HL-60 (cell line): Measurements from ENCODE around the gene KRT6C.

Source experiments
- GABPA ChIP-seq: IDR thresholded peaks from 2 replicates; pipeline ENCODE4 v1.6.1; 2012; ENCODE audit warnings: low read depth
- POLR2AphosphoS5 ChIP-seq: IDR thresholded peaks from 2 replicates; pipeline ENCODE4 v1.6.1; 2012; ENCODE audit warnings: low read depth
- REST ChIP-seq: IDR thresholded peaks from 2 replicates; pipeline ENCODE4 v1.6.1; 2012; ENCODE audit warnings: low read depth; ENCODE audit not compliant: insufficient replicate concordance
- SPI1 ChIP-seq: IDR thresholded peaks from 2 replicates; pipeline ENCODE4 v1.6.1; 2012; ENCODE audit warnings: low read depth, mild to moderate bottlenecking, borderline replicate concordance
- TF ChIP-seq, protein P1 (sequence below): IDR thresholded peaks from one replicate; pipeline ENCODE4 v1.5.1; 2011; ENCODE audit warnings: low read length, control low read depth, inconsistent platforms; ENCODE audit not compliant: insufficient read depth

DNA sequence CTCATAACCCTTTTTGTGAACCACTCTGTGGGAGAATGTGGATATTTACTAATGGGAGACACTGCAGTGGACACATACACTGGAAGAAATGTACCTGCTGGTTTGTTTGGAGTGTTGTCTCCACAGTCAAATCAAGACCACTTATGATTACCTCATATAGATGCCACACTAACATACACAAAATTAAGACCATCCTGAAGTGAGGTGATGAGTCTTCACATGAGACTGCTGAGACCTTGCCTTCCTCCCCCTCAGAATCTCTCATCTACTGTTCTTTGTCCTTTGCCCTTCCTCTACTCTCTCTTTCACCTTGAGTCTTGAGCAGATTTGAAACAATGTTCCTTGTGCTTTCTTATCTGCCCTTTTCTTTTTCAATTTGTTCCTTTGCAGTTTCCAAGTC is 15.1 kb upstream of the KRT6C start:
- no peak for TF ChIP-seq POLR2AphosphoS5
- TF ChIP-seq, protein P1, sequence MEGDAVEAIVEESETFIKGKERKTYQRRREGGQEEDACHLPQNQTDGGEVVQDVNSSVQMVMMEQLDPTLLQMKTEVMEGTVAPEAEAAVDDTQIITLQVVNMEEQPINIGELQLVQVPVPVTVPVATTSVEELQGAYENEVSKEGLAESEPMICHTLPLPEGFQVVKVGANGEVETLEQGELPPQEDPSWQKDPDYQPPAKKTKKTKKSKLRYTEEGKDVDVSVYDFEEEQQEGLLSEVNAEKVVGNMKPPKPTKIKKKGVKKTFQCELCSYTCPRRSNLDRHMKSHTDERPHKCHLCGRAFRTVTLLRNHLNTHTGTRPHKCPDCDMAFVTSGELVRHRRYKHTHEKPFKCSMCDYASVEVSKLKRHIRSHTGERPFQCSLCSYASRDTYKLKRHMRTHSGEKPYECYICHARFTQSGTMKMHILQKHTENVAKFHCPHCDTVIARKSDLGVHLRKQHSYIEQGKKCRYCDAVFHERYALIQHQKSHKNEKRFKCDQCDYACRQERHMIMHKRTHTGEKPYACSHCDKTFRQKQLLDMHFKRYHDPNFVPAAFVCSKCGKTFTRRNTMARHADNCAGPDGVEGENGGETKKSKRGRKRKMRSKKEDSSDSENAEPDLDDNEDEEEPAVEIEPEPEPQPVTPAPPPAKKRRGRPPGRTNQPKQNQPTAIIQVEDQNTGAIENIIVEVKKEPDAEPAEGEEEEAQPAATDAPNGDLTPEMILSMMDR = no peak
- TF ChIP-seq GABPA = no peak
- TF ChIP-seq REST = no peak
- no peak for TF ChIP-seq SPI1
